ENCODE measurements around the gene VWA5A.

Gene VWA5A

DNA sequence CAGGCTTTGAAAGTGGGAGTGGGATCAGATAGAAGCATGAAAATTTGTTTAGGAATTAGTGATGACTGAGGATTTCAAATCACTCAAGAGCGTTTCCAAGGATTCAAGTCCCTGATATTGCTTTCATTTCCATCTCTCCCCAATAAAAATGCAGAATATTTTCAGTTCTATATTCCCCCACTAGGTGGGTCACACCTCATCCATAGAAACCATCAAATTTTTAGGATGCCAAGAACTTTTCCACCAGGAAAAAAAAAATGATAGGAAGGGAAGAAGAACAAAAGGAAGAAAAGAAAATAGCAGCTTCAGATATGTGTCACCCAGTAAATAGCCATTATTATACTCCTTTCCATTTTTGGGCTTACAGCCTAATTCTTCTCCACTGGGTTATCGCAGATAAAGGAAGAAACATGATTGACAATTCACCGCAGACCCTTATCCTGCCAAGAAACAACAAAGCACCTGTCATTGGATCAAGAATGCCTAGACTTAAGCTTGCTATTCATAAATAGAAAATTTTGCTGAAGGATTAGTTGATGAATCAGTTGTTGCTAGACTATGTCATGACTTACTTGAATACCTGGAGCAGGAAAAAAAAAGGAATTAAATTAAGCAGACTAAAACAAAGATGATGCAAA, 37.6 kb downstream of the VWA5A start:
- Histone ChIP-seq H3K9me2 (ENCODE audit: low read depth, low read length) (no peaks in the 10 kb centered on the region), H3K9me3 (ENCODE audit: low read length) (no peaks in the 10 kb centered on the region), H2AFZ (ENCODE audit: low read length) (no peak overlapping the region), H3K4me2 (ENCODE audit: low read length) (no peak overlapping the region), H4K20me1 (ENCODE audit: insufficient read depth, low read length) (no peaks in the 10 kb centered on the region), H3K79me2 (ENCODE audit: insufficient read depth, low read length) (no peaks in the 10 kb centered on the region), H3K4me3 (ENCODE audit: low read depth, low read length, poor library complexity, severe bottlenecking) (no peak overlapping the region), H3K36me3 (ENCODE audit: insufficient read depth, low read length) (no peaks in the 10 kb centered on the region), H3K27ac (ENCODE audit: low read depth, low read length, poor library complexity, severe bottlenecking) (no peak overlapping the region), H3K4me1 (ENCODE audit: insufficient read depth, low read length, severe bottlenecking) (no peaks in the 10 kb centered on the region), H3F3A (ENCODE audit: insufficient read depth, low read length) (no peaks in the 10 kb centered on the region), H3K27me3 (ENCODE audit: insufficient read depth, low read length) (no peaks in the 10 kb centered on the region), H3K9ac (ENCODE audit: low read length) (no peak overlapping the region)
- TF ChIP-seq, protein P1, sequence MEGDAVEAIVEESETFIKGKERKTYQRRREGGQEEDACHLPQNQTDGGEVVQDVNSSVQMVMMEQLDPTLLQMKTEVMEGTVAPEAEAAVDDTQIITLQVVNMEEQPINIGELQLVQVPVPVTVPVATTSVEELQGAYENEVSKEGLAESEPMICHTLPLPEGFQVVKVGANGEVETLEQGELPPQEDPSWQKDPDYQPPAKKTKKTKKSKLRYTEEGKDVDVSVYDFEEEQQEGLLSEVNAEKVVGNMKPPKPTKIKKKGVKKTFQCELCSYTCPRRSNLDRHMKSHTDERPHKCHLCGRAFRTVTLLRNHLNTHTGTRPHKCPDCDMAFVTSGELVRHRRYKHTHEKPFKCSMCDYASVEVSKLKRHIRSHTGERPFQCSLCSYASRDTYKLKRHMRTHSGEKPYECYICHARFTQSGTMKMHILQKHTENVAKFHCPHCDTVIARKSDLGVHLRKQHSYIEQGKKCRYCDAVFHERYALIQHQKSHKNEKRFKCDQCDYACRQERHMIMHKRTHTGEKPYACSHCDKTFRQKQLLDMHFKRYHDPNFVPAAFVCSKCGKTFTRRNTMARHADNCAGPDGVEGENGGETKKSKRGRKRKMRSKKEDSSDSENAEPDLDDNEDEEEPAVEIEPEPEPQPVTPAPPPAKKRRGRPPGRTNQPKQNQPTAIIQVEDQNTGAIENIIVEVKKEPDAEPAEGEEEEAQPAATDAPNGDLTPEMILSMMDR (IDR thresholded peaks at IDR 0.05; ENCODE audit: low read length): no peak
- TF ChIP-seq EZH2 (IDR thresholded peaks at IDR 0.05; ENCODE audit: borderline replicate concordance, low read length): no peak

GRCh38 chr11:124153821-124154220, 38.6 kb downstream of the VWA5A start:
- H3K79me2 ChIP-seq (ENCODE audit: insufficient read depth, low read length): no peaks in the 10 kb centered on the region
- no peak overlapping the region for H3K4me3 ChIP-seq (ENCODE audit: low read depth, low read length, poor library complexity, severe bottlenecking)
- H3K4me2 ChIP-seq (ENCODE audit: low read length): no peak overlapping the region
- H3K9me3 ChIP-seq (ENCODE audit: low read length): no peaks in the 10 kb centered on the region
- no peaks in the 10 kb centered on the region for H3K27me3 ChIP-seq (ENCODE audit: insufficient read depth, low read length)
- no peaks in the 10 kb centered on the region for H3K4me1 ChIP-seq (ENCODE audit: insufficient read depth, low read length, severe bottlenecking)
- TF ChIP-seq, protein P1 (IDR thresholded peaks at IDR 0.05; ENCODE audit: low read length): no peak
- TF ChIP-seq EZH2 (IDR thresholded peaks at IDR 0.05; ENCODE audit: borderline replicate concordance, low read length): no peak
- no peak overlapping the region for H2AFZ ChIP-seq (ENCODE audit: low read length)
- H3F3A ChIP-seq (ENCODE audit: insufficient read depth, low read length): no peaks in the 10 kb centered on the region
- H3K36me3 ChIP-seq (ENCODE audit: insufficient read depth, low read length): no peaks in the 10 kb centered on the region
- H3K9me2 ChIP-seq (ENCODE audit: low read depth, low read length): no peaks in the 10 kb centered on the region
- no peak overlapping the region for H3K9ac ChIP-seq (ENCODE audit: low read length)
- no peaks in the 10 kb centered on the region for H4K20me1 ChIP-seq (ENCODE audit: insufficient read depth, low read length)
- no peak overlapping the region for H3K27ac ChIP-seq (ENCODE audit: low read depth, low read length, poor library complexity, severe bottlenecking)

GRCh38 chr11:124159481-124159880, 44.2 kb downstream of the VWA5A start:
- no peaks in the 10 kb centered on the region for H3K27me3 ChIP-seq (ENCODE audit: insufficient read depth, low read length)
- no peaks in the 10 kb centered on the region for H4K20me1 ChIP-seq (ENCODE audit: insufficient read depth, low read length)
- H3K79me2 ChIP-seq (ENCODE audit: insufficient read depth, low read length): no peaks in the 10 kb centered on the region
- H3K9me3 ChIP-seq (ENCODE audit: low read length): no peaks in the 10 kb centered on the region
- TF ChIP-seq EZH2 (IDR thresholded peaks at IDR 0.05; ENCODE audit: borderline replicate concordance, low read length): no peak
- TF ChIP-seq, protein P1 (IDR thresholded peaks at IDR 0.05; ENCODE audit: low read length): no peak
- no peaks in the 10 kb centered on the region for H3F3A ChIP-seq (ENCODE audit: insufficient read depth, low read length)
- no peak overlapping the region for H3K27ac ChIP-seq (ENCODE audit: low read depth, low read length, poor library complexity, severe bottlenecking)
- H3K9ac ChIP-seq (ENCODE audit: low read length): no peak overlapping the region
- no peak overlapping the region for H3K4me2 ChIP-seq (ENCODE audit: low read length)
- H3K9me2 ChIP-seq (ENCODE audit: low read depth, low read length): no peaks in the 10 kb centered on the region
- H3K4me3 ChIP-seq (ENCODE audit: low read depth, low read length, poor library complexity, severe bottlenecking): no peak overlapping the region
- no peak overlapping the region for H2AFZ ChIP-seq (ENCODE audit: low read length)
- H3K36me3 ChIP-seq (ENCODE audit: insufficient read depth, low read length): no peaks in the 10 kb centered on the region
- H3K4me1 ChIP-seq (ENCODE audit: insufficient read depth, low read length, severe bottlenecking): no peaks in the 10 kb centered on the region
